Ishikawa (cell line): ENCODE data around the gene FAIM.

Source experiments
- EP300 ChIP-seq: IDR thresholded peaks from 2 replicates; pipeline ENCODE4 v1.6.1; 2012; ENCODE audit warnings: borderline replicate concordance
- REST ChIP-seq: IDR thresholded peaks from 2 replicates; pipeline ENCODE4 v1.6.1; 2012; ENCODE audit warnings: low read depth, mild to moderate bottlenecking
- TEAD4 ChIP-seq: IDR thresholded peaks from 2 replicates; pipeline ENCODE4 v1.6.1; 2012
- YY1 ChIP-seq: IDR thresholded peaks from 2 replicates; pipeline ENCODE4 v1.6.1; 2012; ENCODE audit warnings: low read depth
- ZBTB7A ChIP-seq: IDR thresholded peaks from 2 replicates; pipeline ENCODE4 v1.6.1; 2012; ENCODE audit warnings: low read depth

- TF ChIP-seq TEAD4 (no peak), YY1 (no peak), EP300 (no peak), REST (no peak), ZBTB7A (no peak)
Observed at GRCh38 chr3:138559134-138559533, 49.4 kb upstream of the FAIM start.
